Measurements from ENCODE around the gene PAX7.

PAX7 gene

DNA sequence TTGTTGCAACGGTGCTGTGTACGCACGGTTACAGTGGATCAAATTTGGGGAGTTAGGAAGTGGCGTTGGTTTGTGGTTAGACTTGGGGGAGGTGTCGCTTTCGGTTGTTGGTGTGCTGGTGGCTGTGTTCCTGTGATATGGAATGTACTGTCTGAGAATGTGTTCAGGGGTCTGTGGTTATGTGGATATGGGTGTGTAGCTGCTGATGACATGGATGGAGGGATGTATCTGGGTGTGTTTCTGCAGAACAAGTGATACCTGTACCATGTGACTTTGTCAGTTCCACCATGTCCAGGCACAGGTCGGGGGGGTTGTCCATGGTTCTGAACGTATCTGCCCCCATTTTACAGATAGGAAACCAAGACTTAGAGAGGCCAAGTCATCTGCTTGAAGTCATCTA, 22.7 kb downstream of the PAX7 start:
- no peak for DNase-seq (ENCODE audit: low read depth)
- TF ChIP-seq, protein P1, sequence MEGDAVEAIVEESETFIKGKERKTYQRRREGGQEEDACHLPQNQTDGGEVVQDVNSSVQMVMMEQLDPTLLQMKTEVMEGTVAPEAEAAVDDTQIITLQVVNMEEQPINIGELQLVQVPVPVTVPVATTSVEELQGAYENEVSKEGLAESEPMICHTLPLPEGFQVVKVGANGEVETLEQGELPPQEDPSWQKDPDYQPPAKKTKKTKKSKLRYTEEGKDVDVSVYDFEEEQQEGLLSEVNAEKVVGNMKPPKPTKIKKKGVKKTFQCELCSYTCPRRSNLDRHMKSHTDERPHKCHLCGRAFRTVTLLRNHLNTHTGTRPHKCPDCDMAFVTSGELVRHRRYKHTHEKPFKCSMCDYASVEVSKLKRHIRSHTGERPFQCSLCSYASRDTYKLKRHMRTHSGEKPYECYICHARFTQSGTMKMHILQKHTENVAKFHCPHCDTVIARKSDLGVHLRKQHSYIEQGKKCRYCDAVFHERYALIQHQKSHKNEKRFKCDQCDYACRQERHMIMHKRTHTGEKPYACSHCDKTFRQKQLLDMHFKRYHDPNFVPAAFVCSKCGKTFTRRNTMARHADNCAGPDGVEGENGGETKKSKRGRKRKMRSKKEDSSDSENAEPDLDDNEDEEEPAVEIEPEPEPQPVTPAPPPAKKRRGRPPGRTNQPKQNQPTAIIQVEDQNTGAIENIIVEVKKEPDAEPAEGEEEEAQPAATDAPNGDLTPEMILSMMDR (conservative IDR thresholded peaks at IDR 0.05; ENCODE audit: low read depth, low read length) = no peak
- no peak overlapping the region for H3K4me3 ChIP-seq (ENCODE audit: low read depth, low read length)

DNA sequence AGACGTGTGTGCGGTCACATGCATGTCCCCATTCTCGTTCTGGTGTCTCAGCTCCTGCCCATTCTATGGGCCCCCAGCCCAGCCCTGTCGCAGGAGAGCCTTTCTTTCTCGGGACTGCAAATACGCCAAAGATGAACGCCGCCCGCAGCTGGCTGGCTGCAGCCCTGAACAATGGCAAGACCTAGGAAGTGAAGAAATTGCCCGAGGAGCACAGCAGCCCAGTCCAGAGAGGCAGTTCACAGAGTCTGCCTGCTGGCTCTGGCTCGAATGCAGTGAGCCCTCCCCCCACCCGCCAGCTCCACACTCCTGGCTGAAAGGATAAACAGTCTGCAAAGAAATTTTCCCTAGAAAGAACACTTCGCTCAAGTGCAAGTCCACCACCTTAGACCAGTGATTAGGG, 23.3 kb downstream of the PAX7 start:
- TF ChIP-seq, protein P1 (conservative IDR thresholded peaks at IDR 0.05; ENCODE audit: low read depth, low read length) = no peak
- H3K4me3 ChIP-seq (ENCODE audit: low read depth, low read length) = no peak overlapping the region
- no peak for DNase-seq (ENCODE audit: low read depth)

DNA sequence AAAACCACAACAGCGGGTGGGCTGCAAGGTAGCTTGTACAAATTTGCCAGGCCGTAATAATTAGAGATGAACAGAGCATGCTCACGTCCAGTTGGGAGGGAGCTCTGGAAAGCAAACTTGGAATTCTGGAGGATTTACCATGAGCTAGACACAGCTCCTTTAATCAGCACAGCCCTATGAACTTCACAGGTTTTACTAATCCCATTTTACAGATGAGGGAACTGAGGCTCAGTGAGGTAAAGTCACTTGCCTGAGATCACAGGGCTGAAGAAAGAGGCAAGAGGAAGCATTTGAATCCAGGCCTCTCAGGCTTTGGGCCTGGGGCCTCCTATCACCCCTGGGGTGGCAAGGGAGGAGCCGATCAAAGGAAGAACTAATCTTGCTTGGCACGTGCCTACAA, 24.0 kb downstream of the PAX7 start:
- no peak for DNase-seq (ENCODE audit: low read depth)
- TF ChIP-seq, protein P1 (conservative IDR thresholded peaks at IDR 0.05; ENCODE audit: low read depth, low read length) = no peak
- H3K4me3 ChIP-seq (ENCODE audit: low read depth, low read length) = no peak overlapping the region

DNA sequence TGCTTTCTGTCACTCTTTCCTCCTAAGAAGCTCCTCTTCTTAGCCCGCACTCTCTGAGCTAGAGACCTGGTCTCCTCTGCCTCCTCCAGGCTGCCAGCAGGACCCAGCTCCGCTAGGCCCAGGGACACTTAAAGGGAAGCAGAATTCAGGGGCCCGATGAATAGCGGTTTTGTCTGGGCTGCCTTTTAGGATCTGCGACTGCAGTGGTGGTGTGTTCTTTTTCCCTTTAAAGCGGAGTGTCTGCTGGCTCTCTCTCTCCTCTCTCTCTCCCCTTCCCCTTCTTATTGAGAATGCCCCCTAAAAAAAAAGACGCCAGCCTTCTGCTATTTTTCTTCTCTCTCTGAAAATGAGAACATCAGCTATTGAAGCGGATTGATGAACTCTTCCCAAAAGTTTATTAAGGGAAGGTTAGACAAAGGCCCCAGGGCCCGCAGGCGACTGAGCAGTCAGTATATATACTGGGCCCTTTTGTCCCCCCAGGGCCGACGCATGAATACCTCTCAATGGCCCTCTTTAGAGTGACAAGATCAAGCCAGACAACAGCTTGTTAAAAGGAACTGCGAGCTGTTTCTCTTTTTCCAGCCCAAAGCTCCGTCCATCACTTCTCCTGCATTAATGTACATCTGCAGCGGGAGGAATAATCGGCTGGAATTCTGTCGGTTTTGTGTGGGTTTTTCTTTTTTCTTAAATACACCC, 27.0 kb downstream of the PAX7 start:
- TF ChIP-seq, protein P1 (conservative IDR thresholded peaks at IDR 0.05; ENCODE audit: low read depth, low read length) = no peak
- no peak overlapping the region for H3K4me3 ChIP-seq (ENCODE audit: low read depth, low read length)
- no peak for DNase-seq (ENCODE audit: low read depth)

DNA sequence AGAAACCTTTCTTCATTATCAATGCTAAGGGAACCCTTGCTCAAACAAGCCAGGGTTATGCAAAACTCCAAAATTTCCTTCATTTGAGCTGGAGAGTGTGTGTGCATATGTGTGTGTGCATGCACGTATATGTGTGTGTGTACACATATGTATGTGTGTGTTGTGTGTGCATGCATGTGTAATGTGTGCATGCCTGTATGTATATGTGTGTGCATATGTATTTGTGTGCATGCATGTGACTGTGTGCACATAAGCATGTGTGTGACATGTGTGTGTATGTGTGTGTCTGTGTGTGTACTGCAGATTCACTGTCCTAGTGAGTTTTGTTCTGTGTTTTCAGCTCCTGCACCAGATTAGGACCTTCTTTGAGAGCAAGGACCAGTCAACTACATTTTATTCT, 28.2 kb downstream of the PAX7 start:
- no peak overlapping the region for H3K4me3 ChIP-seq (ENCODE audit: low read depth, low read length)
- DNase-seq (ENCODE audit: low read depth) = no peak
- TF ChIP-seq, protein P1 (conservative IDR thresholded peaks at IDR 0.05; ENCODE audit: low read depth, low read length) = no peak

DNA sequence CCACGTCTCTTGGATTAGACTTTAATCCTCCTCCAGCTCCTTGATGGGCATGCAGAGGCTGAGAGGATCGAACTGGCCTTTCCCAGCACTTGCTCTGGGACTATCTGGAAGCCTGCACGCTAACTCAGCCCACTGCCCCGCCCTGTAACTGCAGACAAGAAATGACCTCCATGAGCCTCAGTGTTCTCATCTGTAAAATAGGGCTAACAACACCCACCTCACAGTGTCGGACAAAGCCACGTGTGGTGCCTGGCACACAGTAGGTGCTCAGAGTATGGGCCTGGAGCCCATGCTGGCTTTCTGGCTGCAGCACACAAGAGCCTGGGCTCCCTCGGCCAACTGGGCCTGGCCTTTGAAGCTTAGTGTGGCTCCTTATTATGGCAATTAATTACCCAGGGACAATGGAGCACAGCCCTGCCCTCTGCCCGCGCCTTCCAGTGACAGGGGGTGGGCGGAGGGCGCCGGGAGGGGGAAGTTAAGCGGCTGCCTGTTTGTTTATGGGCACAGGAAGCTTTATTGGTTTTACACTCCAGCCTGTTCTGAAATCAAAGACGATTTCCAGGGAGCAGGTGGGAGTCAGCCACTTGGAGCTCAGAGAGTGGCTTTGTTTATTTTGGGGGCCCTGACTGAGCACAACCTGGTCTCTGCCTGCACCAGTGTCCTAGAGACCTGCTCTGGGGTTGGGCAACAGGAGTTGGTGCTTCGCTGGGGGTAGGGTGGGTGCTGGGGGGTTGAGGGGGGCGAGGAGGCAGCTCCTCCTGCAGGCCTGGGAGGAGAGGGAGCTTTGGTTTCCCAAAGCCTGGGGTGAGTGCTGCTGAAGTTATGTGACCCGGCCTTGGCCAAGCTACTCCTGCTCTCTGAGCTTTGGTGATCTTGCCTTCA, 31.0 kb downstream of the PAX7 start:
- DNase-seq (ENCODE audit: low read depth) = no peak
- TF ChIP-seq, protein P1 (conservative IDR thresholded peaks at IDR 0.05; ENCODE audit: low read depth, low read length) = no peak
- H3K4me3 ChIP-seq (ENCODE audit: low read depth, low read length) = no peak overlapping the region

Data from choroid plexus epithelial cell (primary cell).